Measurements from ENCODE around the gene ZNF724.

DNA sequence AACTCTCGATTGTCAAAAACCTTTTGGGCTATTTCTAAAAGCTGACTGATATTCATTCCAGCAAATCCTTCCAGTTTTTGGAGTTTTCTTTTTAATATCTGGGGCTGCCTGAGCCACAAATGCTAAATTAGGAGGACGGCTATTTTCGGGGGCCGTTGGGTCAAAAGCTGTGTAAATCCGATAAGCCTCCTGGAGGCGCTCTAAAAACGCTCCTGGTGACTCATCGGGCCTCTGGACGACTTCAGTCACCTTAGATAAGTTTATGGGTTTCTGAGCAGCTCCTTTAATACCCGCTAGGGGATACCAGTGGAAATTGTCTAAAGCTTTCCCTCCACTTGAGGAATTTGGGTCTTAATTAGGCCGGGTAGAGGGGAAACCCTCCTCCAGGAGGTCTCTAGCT lies 66.9 kb downstream of the ZNF724 start:
- TF ChIP-seq POLR2A (IDR thresholded peaks at IDR 0.05; ENCODE audit: low read depth, low read length), result no peak
- TF ChIP-seq PAX5 (IDR thresholded peaks at IDR 0.05; ENCODE audit: insufficient read depth, low read length, severe bottlenecking), result no peak

Data from GM12891 (cell line).